ENCODE measurements around the gene PGBD2.
"Not testable (repeated sequence)": the region's sequence is repeated elsewhere in the genome, so short reads cannot be mapped to it uniquely, and the experiment has no call there.

Gene PGBD2

GRCh38 chr1:248927283-248927682, 21.2 kb downstream of the PGBD2 start:
- not testable (repeated sequence) for DNase-seq

DNA sequence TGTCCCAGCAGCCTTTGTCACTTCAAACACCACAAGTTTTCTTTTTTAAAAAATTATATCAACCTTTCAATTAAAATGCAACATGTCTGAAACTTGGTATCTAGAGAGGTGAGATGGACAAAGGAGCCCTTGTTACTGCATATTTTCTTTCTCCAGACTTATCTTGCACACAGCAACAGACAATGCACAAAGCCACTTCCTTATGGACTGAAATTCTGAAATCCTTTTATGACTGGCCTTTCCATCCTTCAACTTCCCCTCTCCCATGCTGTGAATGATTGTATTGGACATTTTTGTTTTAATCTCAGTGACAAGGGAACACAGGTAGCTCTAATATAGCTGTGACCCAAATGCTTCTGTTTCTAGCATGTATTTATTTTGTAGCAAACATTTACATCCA, 22.1 kb downstream of the PGBD2 start:
- not testable (repeated sequence) for DNase-seq

DNA sequence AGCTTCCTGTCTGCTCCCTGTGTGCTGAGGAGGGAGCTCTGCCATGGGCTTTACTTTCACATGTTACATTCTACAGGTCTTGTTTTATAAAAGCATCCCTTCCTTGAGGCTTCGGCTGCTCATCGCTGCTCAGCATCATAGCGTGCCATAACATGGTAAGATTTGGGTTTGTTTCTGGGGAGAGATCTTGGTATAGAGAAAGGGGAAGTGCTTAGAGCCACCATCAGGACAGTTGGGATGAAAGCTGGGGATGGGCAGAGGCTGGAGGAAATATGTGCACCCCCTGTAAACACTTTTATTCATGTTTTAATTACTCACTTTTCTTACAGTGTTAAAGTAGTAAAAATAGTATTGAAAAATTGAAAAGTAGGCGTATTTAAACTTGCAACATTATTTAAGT, 24.0 kb downstream of the PGBD2 start:
- DNase-seq, result not testable (repeated sequence)

GRCh38 chr1:248938173-248938809, 32.3 kb downstream of the PGBD2 start:
- DNase-seq, result not testable (repeated sequence)

DNA sequence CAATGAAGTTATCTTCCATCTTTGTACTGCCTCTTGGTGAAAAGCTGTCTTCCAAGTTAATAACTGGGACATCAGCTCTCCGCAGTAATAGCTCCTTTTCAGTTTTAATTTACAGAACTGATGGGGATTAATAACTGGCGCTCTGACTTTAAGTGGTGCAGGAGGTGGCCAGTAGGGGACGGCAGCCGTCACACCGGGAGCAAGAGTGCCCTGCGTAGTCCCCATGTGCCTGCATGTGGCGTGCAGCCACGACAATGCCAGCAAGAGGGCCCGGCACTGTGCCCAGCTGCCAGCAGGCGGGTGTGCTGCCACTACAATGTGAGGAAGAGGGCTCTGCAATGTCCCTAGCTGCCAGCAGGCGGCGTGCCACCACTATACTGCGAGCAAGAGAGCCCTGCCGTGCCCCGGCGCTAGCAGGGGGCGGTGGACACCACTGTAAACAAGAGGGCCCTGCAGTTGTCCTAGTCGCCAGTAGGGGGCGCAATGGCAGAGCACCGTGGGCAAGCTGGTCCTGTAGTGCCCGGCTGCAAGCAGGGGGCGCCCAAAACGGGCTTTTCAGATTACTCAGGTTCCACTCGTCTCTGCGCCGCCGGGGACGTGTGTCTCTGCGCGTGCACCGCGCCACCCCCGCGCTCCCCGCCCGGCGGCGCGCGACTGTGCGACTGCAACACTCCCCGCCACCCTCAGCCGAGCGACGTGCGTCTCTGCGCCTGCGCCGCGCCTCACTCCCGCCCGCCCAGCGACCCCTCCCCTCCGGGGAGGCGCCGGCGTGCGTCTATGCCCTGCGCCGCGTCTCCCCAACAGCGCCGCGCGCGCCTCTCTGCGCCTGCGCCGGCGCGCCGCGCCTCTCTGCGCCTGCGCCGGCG, 38.3 kb downstream of the PGBD2 start:
- DNase-seq, result not testable (repeated sequence)

GRCh38 chr1:248945000-248945423, 39.0 kb downstream of the PGBD2 start:
- not testable (repeated sequence) for DNase-seq

DNA sequence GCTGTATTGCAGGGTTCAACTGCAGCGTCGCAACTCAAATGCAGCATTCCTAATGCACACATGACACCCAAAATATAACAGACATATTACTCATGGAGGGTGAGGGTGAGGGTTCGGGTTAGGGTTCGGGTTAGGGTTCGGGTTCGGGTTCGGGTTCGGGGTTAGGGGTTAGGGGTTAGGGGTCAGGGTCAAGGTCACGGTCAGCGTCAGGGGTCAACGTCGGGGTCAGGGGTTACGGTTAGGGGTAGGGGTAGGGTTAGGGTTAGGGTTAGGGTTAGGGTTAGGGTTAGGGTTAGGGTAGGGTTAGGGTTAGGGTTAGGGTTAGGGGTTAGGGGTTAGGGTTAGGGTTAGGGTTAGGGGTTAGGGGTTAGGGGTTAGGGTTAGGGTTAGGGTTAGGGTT, 39.4 kb downstream of the PGBD2 start:
- DNase-seq, result not testable (repeated sequence)

DNA sequence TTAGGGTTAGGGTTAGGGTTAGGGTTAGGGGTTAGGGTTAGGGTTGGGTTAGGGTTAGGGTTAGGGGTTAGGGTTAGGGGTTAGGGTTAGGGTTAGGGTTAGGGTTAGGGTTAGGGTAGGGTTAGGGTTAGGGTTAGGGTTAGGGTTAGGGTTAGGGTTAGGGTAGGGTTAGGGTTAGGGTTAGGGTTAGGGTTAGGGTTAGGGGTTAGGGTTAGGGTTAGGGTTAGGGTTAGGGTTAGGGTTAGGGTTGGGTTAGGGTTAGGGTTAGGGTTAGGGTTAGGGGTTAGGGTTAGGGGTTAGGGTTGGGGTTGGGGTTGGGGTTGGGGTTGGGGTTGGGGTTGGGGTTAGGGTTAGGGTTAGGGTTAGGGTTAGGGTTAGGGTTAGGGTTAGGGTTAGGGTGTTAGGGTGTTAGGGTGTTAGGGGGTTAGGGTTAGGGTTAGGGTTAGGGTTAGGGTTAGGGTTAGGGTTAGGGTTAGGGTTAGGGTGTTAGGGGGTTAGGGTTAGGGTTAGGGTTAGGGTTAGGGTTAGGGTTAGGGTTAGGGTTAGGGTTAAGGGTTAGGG, 39.9 kb downstream of the PGBD2 start:
- DNase-seq, result not testable (repeated sequence)

Measured in fibroblast of skin of right quadriceps (primary cell).